ENCODE data around the gene CDC45.
"Not testable (repeated sequence)": the region's sequence is repeated elsewhere in the genome, so short reads cannot be mapped to it uniquely, and the experiment has no call there.

The CDC45 gene

GRCh38 chr22:19443544-19444211 lies 36.0 kb upstream of the CDC45 start:
- peaks cover 19% of the 10 kb centered on the region for H3K36me3 Mint-ChIP-seq (ENCODE audit: low read depth)
- H3K27me3 Mint-ChIP-seq (ENCODE audit: low read depth) = no peaks in the 10 kb centered on the region
- H3K27ac Mint-ChIP-seq = no peak overlapping the region
- peaks cover 26% of the 10 kb centered on the region for H3K4me1 Mint-ChIP-seq (ENCODE audit: low read depth)
- no peaks in the 10 kb centered on the region for H3K9me3 Mint-ChIP-seq
- no peak overlapping the region for H3K4me3 Mint-ChIP-seq

GRCh38 chr22:19445279-19445982 lies 34.3 kb upstream of the CDC45 start:
- H3K36me3 Mint-ChIP-seq (ENCODE audit: low read depth) = peaks cover 18% of the 10 kb centered on the region

GRCh38 chr22:19446603-19447329 lies 33.0 kb upstream of the CDC45 start:
- peak overlapping the region; percentile 100 for H3K4me3 Mint-ChIP-seq
- H3K9me3 Mint-ChIP-seq = no peaks in the 10 kb centered on the region
- peaks cover 33% of the 10 kb centered on the region for H3K4me1 Mint-ChIP-seq (ENCODE audit: low read depth)
- peak overlapping the region; percentile 80 for H3K27ac Mint-ChIP-seq
- H3K36me3 Mint-ChIP-seq (ENCODE audit: low read depth) = peaks cover 22% of the 10 kb centered on the region
- H3K27me3 Mint-ChIP-seq (ENCODE audit: low read depth) = no peaks in the 10 kb centered on the region

More at GRCh38 chr22:19445279-19445982, 34.3 kb upstream of the CDC45 start:
- not testable (repeated sequence) for H3K27me3 Mint-ChIP-seq (ENCODE audit: low read depth); H3K9me3 Mint-ChIP-seq
- Mint-ChIP-seq H3K4me3 (peak overlapping the region; percentile 14), H3K27ac (peak overlapping the region; percentile 29), H3K4me1 (ENCODE audit: low read depth) (peaks cover 33% of the 10 kb centered on the region)

- Mint-ChIP-seq H3K4me3 (peak within 1 kb of the TSS; percentile 100), H3K9me3 (no peaks in the 10 kb centered on the region), H3K4me1 (ENCODE audit: low read depth) (peaks cover 33% of the 10 kb centered on the region), H3K27me3 (ENCODE audit: low read depth) (no peaks in the 10 kb centered on the region), H3K36me3 (ENCODE audit: low read depth) (peaks cover 24% of the 10 kb centered on the region), H3K27ac (peak within 1 kb of the TSS; percentile 99)
These were observed 32.2 kb upstream of the CDC45 start, which contains the start of gene C22orf39 for GRCh38 chr22:19447330-19448075. Gene C22orf39, minus strand, starts transcription at chr22:19447711. Its CDS starts 23 bp downstream, at chr22:19447688.

- Mint-ChIP-seq H3K9me3 (no peaks in the 10 kb centered on the region), H3K27ac (peak overlapping the region; percentile 99), H3K4me1 (ENCODE audit: low read depth) (peaks cover 32% of the 10 kb centered on the region), H3K27me3 (ENCODE audit: low read depth) (no peaks in the 10 kb centered on the region), H3K4me3 (peak overlapping the region; percentile 100), H3K36me3 (ENCODE audit: low read depth) (peaks cover 28% of the 10 kb centered on the region)
These were observed 31.6 kb upstream of the CDC45 start for GRCh38 chr22:19448076-19448607.

GRCh38 chr22:19448739-19449421 lies 30.8 kb upstream of the CDC45 start:
- Mint-ChIP-seq H3K27me3 (ENCODE audit: low read depth) (no peaks in the 10 kb centered on the region), H3K36me3 (ENCODE audit: low read depth) (peaks cover 32% of the 10 kb centered on the region), H3K4me1 (ENCODE audit: low read depth) (peaks cover 30% of the 10 kb centered on the region), H3K27ac (peak overlapping the region; percentile 99), H3K9me3 (no peaks in the 10 kb centered on the region), H3K4me3 (peak overlapping the region; percentile 100)

GRCh38 chr22:19449422-19449767 lies 30.3 kb upstream of the CDC45 start:
- H3K4me1 Mint-ChIP-seq (ENCODE audit: low read depth) = peaks cover 28% of the 10 kb centered on the region
- H3K27me3 Mint-ChIP-seq (ENCODE audit: low read depth) = no peaks in the 10 kb centered on the region
- peak overlapping the region; percentile 55 for H3K27ac Mint-ChIP-seq
- no peak overlapping the region for H3K4me3 Mint-ChIP-seq
- peaks cover 34% of the 10 kb centered on the region for H3K36me3 Mint-ChIP-seq (ENCODE audit: low read depth)
- no peaks in the 10 kb centered on the region for H3K9me3 Mint-ChIP-seq

GRCh38 chr22:19450363-19451175 lies 29.2 kb upstream of the CDC45 start:
- H3K27me3 Mint-ChIP-seq (ENCODE audit: low read depth) = no peaks in the 10 kb centered on the region
- H3K27ac Mint-ChIP-seq = no peak overlapping the region

GRCh38 chr22:19451570-19451969 lies 28.1 kb upstream of the CDC45 start:
- H3K4me3 Mint-ChIP-seq = no peak overlapping the region
- H3K27me3 Mint-ChIP-seq (ENCODE audit: low read depth) = no peaks in the 10 kb centered on the region
- peaks cover 22% of the 10 kb centered on the region for H3K4me1 Mint-ChIP-seq (ENCODE audit: low read depth)
- H3K27ac Mint-ChIP-seq = no peak overlapping the region
- no peaks in the 10 kb centered on the region for H3K9me3 Mint-ChIP-seq
- H3K36me3 Mint-ChIP-seq (ENCODE audit: low read depth) = peaks cover 42% of the 10 kb centered on the region

More at GRCh38 chr22:19450363-19451175, 29.2 kb upstream of the CDC45 start:
- Mint-ChIP-seq H3K4me1 (ENCODE audit: low read depth) (peaks cover 23% of the 10 kb centered on the region), H3K9me3 (no peaks in the 10 kb centered on the region), H3K4me3 (no peak overlapping the region), H3K36me3 (ENCODE audit: low read depth) (peaks cover 42% of the 10 kb centered on the region)

- Mint-ChIP-seq H3K27ac (no peak overlapping the region), H3K9me3 (no peaks in the 10 kb centered on the region), H3K4me3 (no peak overlapping the region), H3K27me3 (ENCODE audit: low read depth) (no peaks in the 10 kb centered on the region), H3K36me3 (ENCODE audit: low read depth) (peaks cover 44% of the 10 kb centered on the region), H3K4me1 (ENCODE audit: low read depth) (peaks cover 13% of the 10 kb centered on the region)
These were observed 26.0 kb upstream of the CDC45 start for GRCh38 chr22:19453718-19454117.

- Mint-ChIP-seq H3K36me3 (ENCODE audit: low read depth) (peaks cover 44% of the 10 kb centered on the region), H3K27me3 (ENCODE audit: low read depth) (no peaks in the 10 kb centered on the region), H3K4me3 (no peak overlapping the region), H3K9me3 (no peaks in the 10 kb centered on the region), H3K4me1 (ENCODE audit: low read depth) (peaks cover 12% of the 10 kb centered on the region), H3K27ac (no peak overlapping the region)
These were observed 25.6 kb upstream of the CDC45 start for GRCh38 chr22:19454156-19454555.

GRCh38 chr22:19455033-19455432 lies 24.7 kb upstream of the CDC45 start:
- Mint-ChIP-seq H3K27ac (no peak overlapping the region), H3K4me3 (no peak overlapping the region), H3K36me3 (ENCODE audit: low read depth) (peaks cover 44% of the 10 kb centered on the region), H3K9me3 (no peaks in the 10 kb centered on the region), H3K27me3 (ENCODE audit: low read depth) (no peaks in the 10 kb centered on the region), H3K4me1 (ENCODE audit: low read depth) (peaks cover 8% of the 10 kb centered on the region)

Measured in T-helper 1 cell treated with Interleukin-12 subunit alpha and Interleukin-12 subunit beta and Interleukin-4 antibody, amounts not matched to agents 30 μg/mL and 1 μg/mL, for 36 hours (primary cell).